Right ventricle myocardium inferior (tissue), 1 donor: Measurements from ENCODE around the gene PRAMEF27. TPM values are rescaled to one million over a fixed set of nuclear protein-coding genes. Genes with fewer than 3 reads are reported as not detected.
"Not testable (repeated sequence)": the region's sequence is repeated elsewhere in the genome, so short reads cannot be mapped to it uniquely, and the experiment has no call there.

Source experiments
- ATAC-seq: fragments of 200-7000 bp; cut with Tn5 transposase; one replicate; pipeline ENCODE4 v1.9.1; 2020; ENCODE audit warnings: mild to moderate bottlenecking, moderate library complexity
- DNase-seq: peaks from one replicate; pipeline ENCODE4 v3.0.0; 2021; ENCODE audit errors: missing footprints
- intact Hi-C: fragments of 100-400 bp; cut with DNase I; formaldehyde crosslinking; loops from one replicate; pipeline ENCODE4 v1.11.0; 2022
- long read RNA-seq: library from polyadenylated mRNA; unstranded; transcript quantifications from one replicate; pipeline ENCODE4 v2.0.0, GENCODE V29; 2021
- total RNA-seq: library from RNA; stranded (reverse); fragmentation: NEBNext Ultra II Directional; extraction: Animal tissue kit (Norgen Biotek cat#: 25700); gene quantifications from one replicate; pipeline ENCODE4 v1.2.1, GENCODE V29; 2021
- donor health status: DM: no; HTN: yes; CAD: no; lungs with severe emphysema.

Gene PRAMEF27
- total RNA-seq: not detected
- long read RNA-seq: 0 reads

DNA sequence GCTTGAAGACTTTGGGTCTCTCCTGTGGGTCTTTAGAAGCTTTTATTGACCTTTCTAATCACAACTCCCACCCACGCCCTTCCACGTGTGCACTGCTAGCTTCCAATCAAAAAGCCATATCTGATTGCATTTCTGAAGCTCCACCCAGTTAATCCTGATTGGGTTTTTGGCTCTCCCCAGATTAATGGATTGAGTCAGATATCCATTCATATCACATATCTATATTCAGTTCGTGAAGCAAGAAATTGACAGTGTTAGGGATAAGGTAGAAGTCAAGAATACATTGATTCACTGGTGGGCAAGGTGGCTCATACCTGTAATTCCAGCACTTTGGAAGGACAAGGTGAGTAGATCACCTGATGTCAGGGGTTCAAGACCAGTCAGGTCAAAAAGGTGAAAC, at the start of gene PRAMEF27:
TSS of gene PRAMEF27 (minus strand) at position 101 of the 400 bp plus-strand sequence. CDS start 2,916 bp downstream, outside the sequence.
- DNase-seq, intact Hi-C loops: not testable (repeated sequence)

GRCh38 chr1:13070474-13070873, 14.1 kb upstream of the PRAMEF27 start, which contains the start of gene PRAMEF25:
TSS of gene PRAMEF25 (plus strand) at chr1:13070774. CDS start at chr1:13073694, 2,920 bp downstream.
- ATAC-seq, intact Hi-C loops: not testable (repeated sequence)

More for the DNA sequence above, at the start of gene PRAMEF27:
- ATAC-seq: not testable (repeated sequence)

GRCh38 chr1:13019846-13020245, 36.5 kb downstream of the PRAMEF27 start:
- DNase-seq, ATAC-seq, intact Hi-C loops: not testable (repeated sequence)

More at GRCh38 chr1:13070474-13070873, 14.1 kb upstream of the PRAMEF27 start, which contains the start of gene PRAMEF25:
- not testable (repeated sequence) for DNase-seq

- intact Hi-C loops, DNase-seq, ATAC-seq: not testable (repeated sequence)
These were observed 44.4 kb downstream of the PRAMEF27 start for GRCh38 chr1:13011932-13012331.

DNA sequence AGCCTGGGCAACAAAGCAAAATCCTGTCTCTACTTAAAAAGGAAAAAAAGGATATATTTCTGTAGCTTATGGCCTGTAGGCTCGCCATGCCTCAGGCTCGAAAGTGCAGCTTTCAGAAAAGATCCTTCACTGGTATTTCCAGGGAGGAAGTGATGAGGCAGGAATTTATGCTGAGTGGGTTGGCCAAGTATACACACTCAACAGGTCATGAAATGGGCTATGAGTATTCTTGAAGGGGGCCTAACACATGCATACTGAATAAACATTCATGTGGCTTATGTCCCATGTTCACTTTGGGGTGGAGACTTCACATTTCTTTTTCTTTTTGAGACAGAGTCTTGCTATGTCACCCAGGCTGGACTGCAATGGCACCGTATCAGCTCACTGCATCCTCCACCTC, 47.0 kb downstream of the PRAMEF27 start:
- intact Hi-C loops, DNase-seq, ATAC-seq: not testable (repeated sequence)

DNA sequence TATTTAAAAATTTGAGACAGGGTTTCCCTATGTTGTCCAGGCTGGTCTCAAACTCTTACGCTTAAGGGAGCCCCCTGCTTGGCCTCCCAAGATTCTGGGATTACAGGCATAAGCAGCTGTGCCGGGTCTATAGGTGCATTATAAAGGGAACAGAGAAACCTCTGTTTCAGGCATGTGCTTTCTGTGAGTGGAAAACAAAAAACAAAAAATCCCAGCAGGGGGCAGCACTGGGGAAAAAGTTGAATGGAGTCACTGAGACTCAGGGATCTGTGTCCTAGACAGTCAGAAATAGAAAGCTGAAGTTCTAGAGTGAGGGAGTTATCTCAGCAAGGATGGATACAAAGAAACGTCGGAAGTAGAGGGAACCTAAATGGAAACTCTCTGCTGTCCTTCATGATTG, 50.6 kb downstream of the PRAMEF27 start:
- intact Hi-C loops, DNase-seq, ATAC-seq: not testable (repeated sequence)

Other genes with a start within 250 kb of the PRAMEF27 start
- gene PRAMEF11, start 225.2 kb downstream of the PRAMEF27 start, total RNA-seq: not detected
- gene HNRNPCL1, start 207.9 kb downstream of the PRAMEF27 start, total RNA-seq: not detected
- not detected for gene PRAMEF2, start 199.5 kb downstream of the PRAMEF27 start, total RNA-seq
- not detected for gene PRAMEF4, start 170.4 kb downstream of the PRAMEF27 start, total RNA-seq
- not detected for gene PRAMEF10, start 158.3 kb downstream of the PRAMEF27 start, total RNA-seq
- not detected for gene PRAMEF7, start 140.0 kb downstream of the PRAMEF27 start, total RNA-seq
- not detected for gene PRAMEF6, start 109.0 kb downstream of the PRAMEF27 start, total RNA-seq
- gene HNRNPCL3, start 4.2 kb upstream of the PRAMEF27 start, total RNA-seq: not detected
- not detected for gene PRAMEF25, start 14.2 kb upstream of the PRAMEF27 start, total RNA-seq
- gene HNRNPCL2, start 60.3 kb upstream of the PRAMEF27 start, total RNA-seq: not detected
- gene PRAMEF26, start 99.4 kb upstream of the PRAMEF27 start, total RNA-seq: not detected
- not detected for gene HNRNPCL4, start 109.1 kb upstream of the PRAMEF27 start, total RNA-seq
- not detected for gene PRAMEF9, start 115.3 kb upstream of the PRAMEF27 start, total RNA-seq
- gene PRAMEF13, start 144.8 kb upstream of the PRAMEF27 start, total RNA-seq: not detected
- gene PRAMEF18, start 169.6 kb upstream of the PRAMEF27 start, total RNA-seq: not detected
- not detected for gene PRAMEF5, start 197.6 kb upstream of the PRAMEF27 start, total RNA-seq
- gene PRAMEF8, start 228.6 kb upstream of the PRAMEF27 start, total RNA-seq: not detected
- gene PRAMEF33, start 247.0 kb upstream of the PRAMEF27 start, total RNA-seq: not detected